ENCODE results near the gene NATD1.

DNA sequence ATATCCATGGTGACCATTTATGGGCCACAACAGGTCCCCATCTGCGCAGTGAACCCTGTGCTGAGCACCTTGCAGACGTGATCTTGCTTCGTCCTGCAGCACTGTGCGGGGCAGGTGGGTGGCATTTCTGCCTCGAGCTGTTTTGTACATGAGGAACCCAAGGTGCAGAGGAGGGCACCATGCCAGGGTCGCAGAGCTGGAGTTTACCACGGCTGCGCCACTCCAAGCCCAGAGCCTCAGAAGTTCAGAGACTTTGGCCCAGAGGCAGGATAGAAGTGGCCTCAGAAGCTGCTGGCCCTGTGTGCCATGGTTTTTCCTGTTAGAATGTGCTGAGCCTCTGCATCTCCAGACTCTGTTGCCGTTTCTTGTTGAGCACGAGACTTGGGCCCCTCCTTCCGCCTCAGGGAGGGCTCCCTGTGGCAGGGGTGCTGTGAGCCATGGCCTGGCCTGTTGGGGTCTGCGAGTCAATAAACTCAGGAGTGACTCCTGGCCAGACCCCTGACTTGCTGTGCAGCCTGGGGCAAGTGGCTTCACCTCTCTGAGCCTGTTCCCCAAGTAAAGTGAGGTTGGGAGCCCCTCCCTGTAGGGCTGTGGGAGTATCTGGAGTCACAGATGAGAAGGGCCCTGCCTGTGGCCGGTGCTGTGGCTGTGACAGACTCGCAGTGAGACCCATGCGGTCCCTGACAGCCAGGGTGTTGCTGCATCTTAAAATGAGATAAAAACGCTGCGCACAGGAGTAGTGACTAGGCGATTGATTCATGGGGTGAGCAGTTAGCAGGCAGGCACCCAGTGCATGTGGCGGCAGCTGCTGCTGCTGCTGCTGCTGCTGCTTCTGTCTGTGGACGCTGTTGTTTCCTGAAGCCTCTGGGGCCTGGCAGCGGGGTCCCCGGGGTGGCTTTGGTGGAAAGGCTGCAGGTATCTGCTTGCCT, 43.2 kb upstream of the NATD1 start:
- TF ChIP-seq POLR2AphosphoS5 (IDR thresholded peaks at IDR 0.05; ENCODE audit: insufficient read depth in 1 of 2, low read depth in 1 of 2), result no peak
- TF ChIP-seq POLR2A (IDR thresholded peaks at IDR 0.05), result no peak
